Measurements from ENCODE around the gene JAG2. TPM values are rescaled to one million over a fixed set of nuclear protein-coding genes. Genes with fewer than 3 reads are reported as not detected.

Gene JAG2
- total and polyA plus RNA-seq, 3 experiments from 2014 or later = 0.15 to 1.2 (median 0.37) TPM

DNA sequence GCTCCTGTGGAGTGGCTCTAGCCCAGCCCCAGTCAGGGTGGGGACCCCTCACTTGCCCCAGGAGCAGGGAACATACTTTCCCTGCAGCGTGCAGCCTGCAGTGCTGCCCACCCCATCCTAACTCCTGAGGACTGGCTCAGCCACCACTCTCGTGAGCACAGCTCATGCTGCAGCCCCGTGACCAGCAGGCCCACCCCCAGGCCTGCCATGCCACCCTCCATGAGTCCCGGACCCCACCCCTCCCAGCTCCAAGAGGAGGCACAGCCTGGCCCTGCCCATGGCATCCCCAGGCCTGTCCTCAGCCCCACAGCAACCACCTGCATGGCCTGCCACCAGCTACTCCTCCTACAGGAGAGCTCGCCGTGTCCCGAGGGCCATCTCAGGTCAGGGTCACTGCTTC, 3.9 kb upstream of the JAG2 start:
- no peaks in the 10 kb centered on the region for H3K9me3 Mint-ChIP-seq
- no peak for DNase-seq
- POLR2A ChIA-PET = no interaction called here
- H3K4me1 Mint-ChIP-seq = peaks cover 11 to 43% (median 20%) of the 10 kb centered on the region in 3 donors
- CTCF ChIA-PET = interaction anchor here (1.4 kb wide), 1 partner anchor 10 kb away, joined by 3 read pairs; no protein-coding TSS in a partner anchor
- no peaks in the 10 kb centered on the region for H3K36me3 Mint-ChIP-seq
- no peak overlapping the region for H3K4me3 Mint-ChIP-seq
- H3K4me3 ChIP-seq (ENCODE audit: low read length) = no peak overlapping the region
- H3K27me3 ChIP-seq (ENCODE audit: insufficient read depth, low read length, poor library complexity, severe bottlenecking) = peaks cover 10% of the 10 kb centered on the region
- H3K36me3 ChIP-seq (ENCODE audit: insufficient read depth, low read length) = no peaks in the 10 kb centered on the region
- no peaks in the 10 kb centered on the region for H3K9me3 ChIP-seq (ENCODE audit: low read length)
- H3K27me3 Mint-ChIP-seq = peaks cover 5 to 18% of the 10 kb centered on the region in 2 donors
- peak overlapping the region in 1 of 8 donors; percentile 33 for H3K27ac Mint-ChIP-seq
- no peak overlapping the region for H3K27ac ChIP-seq (ENCODE audit: low read depth, low read length)
- peaks cover 28% of the 10 kb centered on the region for H3K4me1 ChIP-seq (ENCODE audit: insufficient read depth, low read length)

DNA sequence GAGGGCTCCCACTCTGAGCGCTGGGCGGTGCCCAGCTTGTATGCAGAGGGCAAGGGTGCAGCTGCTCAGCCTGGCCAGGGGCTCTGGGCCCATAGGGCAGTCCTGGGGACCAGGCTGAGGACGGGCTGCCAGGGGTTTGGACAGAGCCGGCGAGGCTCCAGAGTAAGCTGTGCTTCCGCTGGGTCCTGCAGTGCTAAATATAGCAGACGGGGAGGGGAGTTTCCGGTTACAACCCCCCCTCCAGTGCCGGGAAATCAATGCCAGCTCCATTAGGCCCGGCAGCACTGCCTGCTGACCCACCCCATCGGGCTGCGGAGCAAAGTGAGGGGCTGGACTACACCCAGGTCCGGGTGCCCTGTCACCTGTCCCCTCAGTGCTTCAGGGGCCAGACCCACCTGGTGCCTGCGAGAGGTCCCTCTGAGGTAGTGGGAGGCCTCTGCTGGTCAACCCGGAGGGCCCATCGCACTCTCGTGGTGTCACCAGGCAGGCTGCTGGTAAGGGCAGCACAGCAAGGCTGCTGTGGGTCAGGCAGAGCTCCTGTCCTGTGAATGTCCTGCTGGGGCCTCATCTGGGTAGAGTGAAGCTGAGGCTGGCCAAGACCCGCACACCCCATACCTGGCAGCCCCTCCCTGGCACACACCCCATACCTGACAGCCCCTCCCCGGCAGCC, 2.6 kb upstream of the JAG2 start:
- CTCF ChIA-PET = interaction anchor here (0.6 to 1.5 kb wide), 2 partner anchors 24 to 124 kb away, joined by 3 read pairs; no protein-coding TSS in a partner anchor
- no peaks in the 10 kb centered on the region for H3K9me3 Mint-ChIP-seq
- H3K4me3 Mint-ChIP-seq = peak overlapping the region in 1 of 7 donors; percentile 44
- peaks cover 15% of the 10 kb centered on the region for H3K27me3 ChIP-seq (ENCODE audit: insufficient read depth, low read length, poor library complexity, severe bottlenecking)
- POLR2A ChIA-PET = no interaction called here
- no peaks in the 10 kb centered on the region for H3K9me3 ChIP-seq (ENCODE audit: low read length)
- peaks cover 28% of the 10 kb centered on the region for H3K4me1 ChIP-seq (ENCODE audit: insufficient read depth, low read length)
- peaks cover 11 to 40% (median 20%) of the 10 kb centered on the region in 3 donors for H3K4me1 Mint-ChIP-seq
- DNase-seq = no peak
- no peaks in the 10 kb centered on the region for H3K36me3 Mint-ChIP-seq
- H3K36me3 ChIP-seq (ENCODE audit: insufficient read depth, low read length) = no peaks in the 10 kb centered on the region
- no peak overlapping the region for H3K27ac ChIP-seq (ENCODE audit: low read depth, low read length)
- H3K4me3 ChIP-seq (ENCODE audit: low read length) = no peak overlapping the region
- no peak overlapping the region for H3K27ac Mint-ChIP-seq
- peaks cover 11 to 25% of the 10 kb centered on the region in 2 donors for H3K27me3 Mint-ChIP-seq

DNA sequence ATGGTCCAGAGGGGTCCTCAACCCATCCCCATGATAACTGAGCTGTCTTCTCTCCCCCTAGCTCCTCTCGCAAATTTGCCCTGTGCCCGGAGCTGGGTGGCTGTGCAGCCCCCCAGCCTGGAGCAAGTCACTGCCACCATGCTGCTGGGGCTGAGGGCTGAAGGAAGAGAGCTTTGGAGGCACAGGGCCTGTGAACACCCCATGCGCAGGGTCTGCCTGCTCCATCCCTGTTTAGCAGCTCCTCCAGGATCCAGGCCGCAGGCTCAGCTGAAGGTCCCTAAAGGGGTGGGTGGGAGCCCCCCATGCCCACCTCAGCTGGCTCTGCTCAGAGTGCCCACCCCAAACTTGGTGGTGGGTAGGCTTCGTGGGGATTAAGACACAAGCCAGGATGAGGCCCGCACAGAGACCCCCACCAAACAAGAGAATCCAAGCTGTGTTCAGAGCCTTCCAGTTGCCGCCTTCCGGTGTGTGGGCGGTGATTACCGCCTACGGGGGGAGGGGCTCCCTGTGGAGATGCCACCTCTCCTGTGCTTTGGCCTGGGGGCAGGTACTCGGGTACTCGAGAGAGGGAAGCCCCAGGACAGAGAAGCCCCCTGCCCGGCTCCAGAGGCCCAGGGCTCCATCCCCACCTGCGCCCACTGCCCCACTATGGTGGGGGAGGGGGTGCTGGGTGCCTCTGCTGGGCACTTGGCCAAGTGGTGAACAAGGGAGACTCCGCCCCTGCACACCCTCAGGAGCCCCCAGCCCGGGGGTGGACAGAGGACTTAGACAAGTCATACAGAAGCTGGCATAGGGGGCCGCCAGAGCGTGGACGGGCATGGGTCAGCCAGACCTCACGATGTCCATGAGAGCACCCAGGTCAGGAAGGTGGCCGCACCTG, 1.4 kb upstream of the JAG2 start:
- DNase-seq = no peak
- H3K27me3 ChIP-seq (ENCODE audit: insufficient read depth, low read length, poor library complexity, severe bottlenecking) = peaks cover 15% of the 10 kb centered on the region

DNA sequence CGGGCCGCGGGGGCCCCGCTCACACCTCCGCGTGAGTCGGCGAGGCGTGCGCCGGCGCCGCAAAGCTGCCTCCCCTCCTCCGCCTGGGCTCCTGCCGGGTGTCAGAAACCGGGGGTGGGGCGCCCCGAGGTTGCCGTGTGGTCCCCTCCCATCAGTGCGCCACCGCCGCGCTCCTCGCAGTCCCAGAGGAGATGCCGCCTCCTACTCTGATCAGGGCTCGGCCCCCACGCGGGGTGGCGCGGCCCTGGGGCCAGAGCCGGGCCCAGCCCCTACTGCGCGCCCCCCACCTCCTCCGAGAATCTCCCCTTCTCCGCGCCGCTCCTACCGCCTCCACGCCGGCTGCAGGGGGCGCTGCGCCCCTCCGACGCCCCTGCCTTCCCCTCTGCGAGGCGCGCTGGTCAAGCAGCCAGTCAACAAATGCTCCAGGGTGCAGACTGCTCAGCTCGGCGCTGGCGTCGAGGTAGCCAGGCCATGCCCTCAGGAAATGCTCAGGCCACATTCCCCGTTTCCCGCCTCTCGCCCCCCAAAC, 467 bp upstream of the JAG2 start:
- Mint-ChIP-seq H3K4me3 (peak overlapping the region in 6 of 7 donors; percentile 39 to 80 (median 68)), H3K9me3 (no peaks in the 10 kb centered on the region), H3K4me1 (peaks cover 0 to 26% (median 8%) of the 10 kb centered on the region in 3 donors), H3K27ac (no peak overlapping the region), H3K36me3 (no peaks in the 10 kb centered on the region), H3K27me3 (peaks cover 13 to 31% of the 10 kb centered on the region in 2 donors)
- CTCF ChIA-PET = interaction anchor here (1.3 to 1.7 kb wide), 3 partner anchors 13 to 25 kb away, joined by 3 to 5 read pairs (median 5); no protein-coding TSS in a partner anchor
- Histone ChIP-seq H3K4me3 (ENCODE audit: low read length) (no peak overlapping the region), H3K4me1 (ENCODE audit: insufficient read depth, low read length) (peaks cover 16% of the 10 kb centered on the region), H3K9me3 (ENCODE audit: low read length) (no peaks in the 10 kb centered on the region), H3K27ac (ENCODE audit: low read depth, low read length) (no peak overlapping the region), H3K36me3 (ENCODE audit: insufficient read depth, low read length) (no peaks in the 10 kb centered on the region), H3K27me3 (ENCODE audit: insufficient read depth, low read length, poor library complexity, severe bottlenecking) (peaks cover 15% of the 10 kb centered on the region)
- POLR2A ChIA-PET = interaction anchor here (0.6 kb wide), 1 partner anchor 26 kb away, joined by 7 read pairs; no protein-coding TSS in a partner anchor
- DNase-seq = peak in 3 of 5 donors; percentile 14 to 30 (median 22)

More for the DNA sequence above, 1.4 kb upstream of the JAG2 start:
- Histone ChIP-seq H3K4me3 (ENCODE audit: low read length) (no peak overlapping the region), H3K27ac (ENCODE audit: low read depth, low read length) (no peak overlapping the region), H3K36me3 (ENCODE audit: insufficient read depth, low read length) (no peaks in the 10 kb centered on the region), H3K4me1 (ENCODE audit: insufficient read depth, low read length) (peaks cover 25% of the 10 kb centered on the region), H3K9me3 (ENCODE audit: low read length) (no peaks in the 10 kb centered on the region)
- no peaks in the 10 kb centered on the region for H3K36me3 Mint-ChIP-seq
- H3K9me3 Mint-ChIP-seq = no peaks in the 10 kb centered on the region
- H3K4me1 Mint-ChIP-seq = peaks cover 10 to 35% (median 16%) of the 10 kb centered on the region in 3 donors
- peak overlapping the region; percentile 48 to 87 (median 74) for H3K4me3 Mint-ChIP-seq
- peaks cover 13 to 31% of the 10 kb centered on the region in 2 donors for H3K27me3 Mint-ChIP-seq
- H3K27ac Mint-ChIP-seq = peak overlapping the region in 1 of 8 donors; percentile 61
- ChIA-PET POLR2A (no interaction called here), CTCF (interaction anchor here (1.3 to 1.7 kb wide), 3 partner anchors 14 to 25 kb away, joined by 3 to 5 read pairs (median 5); no protein-coding TSS in a partner anchor)

DNA sequence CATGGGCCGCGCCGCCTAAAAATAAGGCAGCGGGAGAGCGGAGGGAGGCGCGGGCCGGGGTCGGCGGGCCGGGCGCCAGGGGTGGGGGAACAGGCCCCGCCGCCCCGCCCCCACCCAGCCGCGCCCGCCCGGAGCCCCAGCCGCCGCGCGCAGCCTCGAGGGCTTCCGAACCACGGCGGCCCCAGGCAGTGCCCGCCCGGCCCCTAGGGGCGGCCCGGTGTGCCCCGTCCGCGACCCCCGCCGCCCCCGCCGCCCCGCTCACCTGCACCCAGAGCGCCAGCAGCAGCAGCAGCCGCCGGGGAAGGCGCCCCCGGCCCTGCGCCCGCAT, 519 bp downstream of the JAG2 start:
- H3K36me3 Mint-ChIP-seq = no peaks in the 10 kb centered on the region
- no peaks in the 10 kb centered on the region for H3K9me3 Mint-ChIP-seq
- no peaks in the 10 kb centered on the region for H3K36me3 ChIP-seq (ENCODE audit: insufficient read depth, low read length)
- POLR2A ChIA-PET = no interaction called here
- no peak overlapping the region for H3K4me3 ChIP-seq (ENCODE audit: low read length)
- peaks cover 16% of the 10 kb centered on the region for H3K4me1 ChIP-seq (ENCODE audit: insufficient read depth, low read length)
- H3K27ac ChIP-seq (ENCODE audit: low read depth, low read length) = no peak overlapping the region
- H3K27ac Mint-ChIP-seq = no peak overlapping the region
- H3K9me3 ChIP-seq (ENCODE audit: low read length) = no peaks in the 10 kb centered on the region
- H3K27me3 Mint-ChIP-seq = peaks cover 13 to 31% of the 10 kb centered on the region in 2 donors
- H3K4me3 Mint-ChIP-seq = peak overlapping the region in 5 of 7 donors; percentile 18 to 69 (median 50)
- peaks cover 0 to 22% (median 8%) of the 10 kb centered on the region in 3 donors for H3K4me1 Mint-ChIP-seq
- no peak for DNase-seq
- H3K27me3 ChIP-seq (ENCODE audit: insufficient read depth, low read length, poor library complexity, severe bottlenecking) = peaks cover 15% of the 10 kb centered on the region
- CTCF ChIA-PET = interaction anchor here (1.4 kb wide), 1 partner anchor 14 kb away, joined by 3 read pairs; no protein-coding TSS in a partner anchor

DNA sequence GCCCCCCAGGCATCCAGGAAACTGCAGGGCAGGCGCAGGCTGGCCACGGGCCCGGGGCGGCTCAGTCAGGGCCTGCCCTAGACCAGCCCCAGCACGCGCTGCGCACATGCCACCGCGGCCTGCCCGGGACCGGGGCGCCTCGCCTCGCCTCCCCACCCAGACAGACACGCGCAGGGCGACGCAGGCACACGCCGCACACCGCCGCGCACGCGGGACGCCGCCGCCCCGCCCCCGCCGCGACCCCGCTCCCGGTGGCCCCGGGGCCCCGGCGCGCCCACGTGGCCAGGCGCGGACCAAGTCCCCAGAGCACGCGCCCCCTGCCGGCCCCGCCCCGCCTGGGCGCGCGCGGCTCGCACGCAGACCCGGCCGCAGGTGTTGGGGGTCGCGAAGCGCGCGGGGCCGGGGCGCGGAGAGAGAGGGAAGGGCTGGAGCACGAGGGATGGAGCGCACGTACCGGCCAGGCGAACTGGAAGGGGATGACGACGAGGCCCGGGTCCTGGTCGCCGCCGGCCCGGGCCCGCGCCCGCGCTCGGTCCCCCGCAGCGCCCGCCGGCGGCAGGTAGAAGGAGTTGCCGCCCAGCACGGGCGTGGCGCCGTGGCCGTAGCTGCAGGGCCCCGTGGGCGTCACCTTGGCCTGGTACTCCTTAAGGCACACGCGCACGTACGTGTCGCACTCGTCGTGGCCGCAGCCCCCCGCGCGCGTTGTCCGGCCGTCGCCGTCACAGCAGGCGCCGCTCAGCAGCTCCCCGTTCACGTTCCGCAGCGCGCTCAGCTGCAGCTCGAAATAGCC, 1.1 kb downstream of the JAG2 start:
- Mint-ChIP-seq H3K4me3 (peak overlapping the region in 5 of 7 donors; percentile 18 to 69 (median 50)), H3K9me3 (no peaks in the 10 kb centered on the region), H3K36me3 (no peaks in the 10 kb centered on the region), H3K27ac (no peak overlapping the region), H3K27me3 (peaks cover 13 to 31% of the 10 kb centered on the region in 2 donors), H3K4me1 (peaks cover 0 to 22% (median 8%) of the 10 kb centered on the region in 3 donors)
- Histone ChIP-seq H3K4me3 (ENCODE audit: low read length) (no peak overlapping the region), H3K27ac (ENCODE audit: low read depth, low read length) (no peak overlapping the region), H3K27me3 (ENCODE audit: insufficient read depth, low read length, poor library complexity, severe bottlenecking) (peaks cover 15% of the 10 kb centered on the region), H3K9me3 (ENCODE audit: low read length) (no peaks in the 10 kb centered on the region), H3K36me3 (ENCODE audit: insufficient read depth, low read length) (no peaks in the 10 kb centered on the region), H3K4me1 (ENCODE audit: insufficient read depth, low read length) (peaks cover 16% of the 10 kb centered on the region)
- POLR2A ChIA-PET = no interaction called here
- DNase-seq = no peak
- CTCF ChIA-PET = no interaction called here

DNA sequence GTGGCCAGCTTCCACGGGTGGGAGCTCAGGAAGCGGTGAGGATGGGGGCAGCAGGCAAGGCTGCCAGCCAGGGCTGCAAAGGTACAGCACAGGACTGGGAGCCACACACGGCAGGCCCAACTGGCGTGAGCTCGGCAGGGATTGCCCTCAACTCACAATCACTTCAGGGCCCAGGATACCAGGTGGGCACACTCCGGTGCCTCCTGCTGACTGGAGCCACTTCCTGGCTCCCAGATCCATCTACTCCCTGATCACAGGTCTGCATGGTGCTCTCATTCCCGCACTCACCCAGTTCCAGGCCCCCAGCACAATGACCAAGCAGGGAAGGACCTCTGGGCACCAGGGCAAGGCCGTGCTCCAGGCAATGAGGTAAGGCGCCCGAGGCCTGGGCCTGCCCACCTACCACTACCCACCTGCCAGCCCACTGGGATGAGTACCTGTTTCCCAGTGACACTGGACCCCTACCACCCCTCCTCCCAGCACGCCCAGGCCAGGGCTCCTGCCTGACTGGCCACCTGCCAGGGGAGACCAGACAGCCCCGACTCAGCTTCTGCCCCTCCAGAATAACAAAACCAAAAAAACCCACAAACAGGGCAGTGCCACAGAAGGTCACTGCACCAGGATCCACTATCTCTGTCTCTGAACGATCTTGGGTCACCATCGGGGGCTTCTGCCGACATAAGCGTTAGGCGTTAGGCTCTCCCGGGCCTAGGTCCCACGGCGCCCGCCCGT, 1.8 kb downstream of the JAG2 start:
- POLR2A ChIA-PET = no interaction called here
- Mint-ChIP-seq H3K4me1 (peaks cover 0 to 20% (median 7%) of the 10 kb centered on the region in 3 donors), H3K36me3 (no peaks in the 10 kb centered on the region)

More for the DNA sequence above, 1.8 kb downstream of the JAG2 start:
- H3K4me3 ChIP-seq (ENCODE audit: low read length) = no peak overlapping the region
- CTCF ChIA-PET = no interaction called here
- H3K27ac Mint-ChIP-seq = no peak overlapping the region
- peak overlapping the region; percentile 32 to 64 (median 52) for H3K4me3 Mint-ChIP-seq
- no peaks in the 10 kb centered on the region for H3K9me3 Mint-ChIP-seq
- DNase-seq = no peak
- H3K9me3 ChIP-seq (ENCODE audit: low read length) = no peaks in the 10 kb centered on the region
- no peaks in the 10 kb centered on the region for H3K36me3 ChIP-seq (ENCODE audit: insufficient read depth, low read length)
- H3K27me3 Mint-ChIP-seq = peaks cover 13 to 28% of the 10 kb centered on the region in 2 donors
- peaks cover 16% of the 10 kb centered on the region for H3K4me1 ChIP-seq (ENCODE audit: insufficient read depth, low read length)
- no peak overlapping the region for H3K27ac ChIP-seq (ENCODE audit: low read depth, low read length)
- H3K27me3 ChIP-seq (ENCODE audit: insufficient read depth, low read length, poor library complexity, severe bottlenecking) = peaks cover 15% of the 10 kb centered on the region
